Frontal cortex (tissue), 4 donors: ENCODE data around the gene TXNRD3. TPM values are rescaled to one million over a fixed set of nuclear protein-coding genes. Genes with fewer than 3 reads are reported as not detected.
"Not testable (repeated sequence)": the region's sequence is repeated elsewhere in the genome, so short reads cannot be mapped to it uniquely, and the experiment has no call there.

Source experiments
- DNase-seq, 2 donors: peaks; one replicate each; pipeline ENCODE4 v3.0.0; 2012; ENCODE audit warnings: low spot score in 2 of 2
- FAIRE-seq: peaks from 2 replicates; lab custom pipeline; 2012; peaks lifted over from hg19 to GRCh38; lab: Jason Lieb, UNC
- total RNA-seq: library from RNA; depleted of rRNA; stranded (reverse); fragments of >200 nt; gene quantifications from one replicate; pipeline ENCODE4 v1.2.3, GENCODE V29; 2014
- donor health status: control.
- donor health status: control.
- donor health status: control.

Gene TXNRD3
- total RNA-seq, 1 donor from 2014 or later, result 19.2 TPM

- FAIRE-seq, result no peak
- no peak for DNase-seq
Measured at GRCh38 chr3:126656371-126657134, 1.6 kb upstream of the TXNRD3 start.

- DNase-seq, result no peak
- no peak for FAIRE-seq
Measured at GRCh38 chr3:126655887-126656286, 963 bp upstream of the TXNRD3 start.

- FAIRE-seq (no peak), DNase-seq (no peak)
Measured at GRCh38 chr3:126649556-126650092, 5.3 kb downstream of the TXNRD3 start.

- no peak for DNase-seq
- FAIRE-seq, result no peak
Measured at GRCh38 chr3:126646674-126647073, 8.2 kb downstream of the TXNRD3 start.

GRCh38 chr3:126644615-126645014 is 10.3 kb downstream of the TXNRD3 start:
- FAIRE-seq, result no peak

GRCh38 chr3:126638790-126639189 is 16.1 kb downstream of the TXNRD3 start:
- DNase-seq (no peak), FAIRE-seq (no peak)

More at GRCh38 chr3:126644615-126645014, 10.3 kb downstream of the TXNRD3 start:
- DNase-seq, result no peak

- DNase-seq, result no peak
- no peak for FAIRE-seq
Measured at GRCh38 chr3:126636436-126636835, 18.5 kb downstream of the TXNRD3 start.

- no peak for FAIRE-seq
- no peak for DNase-seq
Measured at GRCh38 chr3:126634803-126635202, 20.1 kb downstream of the TXNRD3 start.

- no peak for FAIRE-seq
Measured at GRCh38 chr3:126630020-126630419, 24.9 kb downstream of the TXNRD3 start.

GRCh38 chr3:126625735-126626134 is 29.2 kb downstream of the TXNRD3 start:
- not testable (repeated sequence) for FAIRE-seq, DNase-seq

More at GRCh38 chr3:126630020-126630419, 24.9 kb downstream of the TXNRD3 start:
- no peak for DNase-seq

GRCh38 chr3:126622694-126623093 is 32.2 kb downstream of the TXNRD3 start:
- DNase-seq (no peak), FAIRE-seq (no peak)

- no peak for DNase-seq
- FAIRE-seq, result no peak
Measured at GRCh38 chr3:126621627-126622345, 33.1 kb downstream of the TXNRD3 start.

- no peak for FAIRE-seq
- no peak for DNase-seq
Measured at GRCh38 chr3:126621171-126621570, 33.8 kb downstream of the TXNRD3 start.

GRCh38 chr3:126620738-126621137 is 34.2 kb downstream of the TXNRD3 start:
- FAIRE-seq (no peak), DNase-seq (no peak)

GRCh38 chr3:126618760-126619159 is 36.2 kb downstream of the TXNRD3 start:
- FAIRE-seq, result no peak
- no peak for DNase-seq

- FAIRE-seq, result no peak
Measured at GRCh38 chr3:126618021-126618420, 36.9 kb downstream of the TXNRD3 start.

GRCh38 chr3:126617571-126617970 is 37.4 kb downstream of the TXNRD3 start:
- FAIRE-seq, result no peak
- DNase-seq, result no peak

More at GRCh38 chr3:126618021-126618420, 36.9 kb downstream of the TXNRD3 start:
- DNase-seq, result no peak

GRCh38 chr3:126616931-126617330 is 38.0 kb downstream of the TXNRD3 start:
- no peak for DNase-seq
- no peak for FAIRE-seq

- DNase-seq, result no peak
- FAIRE-seq, result no peak
Measured at GRCh38 chr3:126613479-126614188, 41.3 kb downstream of the TXNRD3 start.

- no peak for DNase-seq
- no peak for FAIRE-seq
Measured at GRCh38 chr3:126612479-126613205, 42.3 kb downstream of the TXNRD3 start.
